Prostate gland (tissue), 2 donors: ENCODE data around the gene BUD23.

Experiments used
- CTCF ChIP-seq, 4 experiments: fragments of 200-600 bp in 2 of 4; fragments of 450-650 bp in 2 of 4; sonication (generic) in 2 of 4; IDR thresholded peaks; 1 replicate in 3 of 4; 2 replicates in 1 of 4; pipeline ENCODE4 v1.5.1; 2016 to 2019; ENCODE audit warnings: antibody characterized with exemption in 4 of 4, mild to moderate bottlenecking in 2 of 4, moderate library complexity in 2 of 4
- POLR2A ChIP-seq: fragments of 450-650 bp; IDR thresholded peaks from one replicate; pipeline ENCODE4 v1.6.1; 2016; ENCODE audit warnings: antibody characterized with exemption, mild to moderate bottlenecking

GRCh38 chr7:73674468-73675124 lies 8.8 kb upstream of the BUD23 start:
- TF ChIP-seq CTCF (IDR thresholded peaks at IDR 0.05): no peak
- no peak for TF ChIP-seq POLR2A
